HG03066 (cell line): Measurements from ENCODE around the gene DNAJC15.

Source experiments
- ATAC-seq: cut with Tn5 transposase; IDR thresholded peaks from one replicate; pipeline ENCODE4 v1.9.1; 2021; ENCODE audit warnings: low read depth; ENCODE audit not compliant: unreplicated experiment

The DNAJC15 gene

DNA sequence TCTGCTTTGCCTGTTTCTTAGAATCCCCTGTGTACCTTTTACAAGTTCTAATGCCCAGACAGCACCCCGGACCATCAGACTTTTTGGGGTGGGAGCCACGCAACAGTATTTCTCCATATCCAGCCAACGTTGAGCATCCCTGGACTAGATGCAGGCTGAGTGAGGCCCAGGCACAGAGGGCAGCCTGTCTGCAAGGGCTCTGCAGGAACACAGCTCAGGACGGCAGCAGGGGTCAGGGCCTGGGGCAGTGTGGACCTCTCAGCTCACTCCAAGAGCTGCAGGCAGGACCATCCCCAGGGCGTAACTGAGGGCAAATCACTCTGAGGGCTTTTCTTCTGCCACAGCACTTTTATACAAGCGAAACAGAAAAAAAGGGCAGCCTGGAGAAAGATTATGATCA lies 95.8 kb downstream of the DNAJC15 start:
- no peak for ATAC-seq

DNA sequence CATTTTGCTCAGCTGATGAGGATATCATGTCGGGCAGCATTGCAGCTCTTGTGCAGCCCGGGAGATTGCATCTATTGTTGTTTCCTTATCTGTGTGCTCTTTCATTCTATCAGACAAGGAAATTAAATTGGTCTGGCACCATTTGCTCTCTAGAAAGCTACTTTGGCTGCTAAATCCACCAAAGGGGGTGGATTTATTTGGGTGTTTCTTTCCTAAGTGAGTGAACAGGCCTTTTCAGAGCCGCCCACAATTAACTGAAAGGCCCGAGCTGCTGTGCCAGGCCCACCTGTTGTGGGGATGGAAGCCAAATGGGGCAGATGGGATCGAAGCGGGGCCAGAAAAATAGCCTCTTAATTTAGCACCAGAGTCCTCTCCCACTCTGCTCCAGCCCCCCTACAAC lies 99.4 kb downstream of the DNAJC15 start:
- ATAC-seq: no peak

DNA sequence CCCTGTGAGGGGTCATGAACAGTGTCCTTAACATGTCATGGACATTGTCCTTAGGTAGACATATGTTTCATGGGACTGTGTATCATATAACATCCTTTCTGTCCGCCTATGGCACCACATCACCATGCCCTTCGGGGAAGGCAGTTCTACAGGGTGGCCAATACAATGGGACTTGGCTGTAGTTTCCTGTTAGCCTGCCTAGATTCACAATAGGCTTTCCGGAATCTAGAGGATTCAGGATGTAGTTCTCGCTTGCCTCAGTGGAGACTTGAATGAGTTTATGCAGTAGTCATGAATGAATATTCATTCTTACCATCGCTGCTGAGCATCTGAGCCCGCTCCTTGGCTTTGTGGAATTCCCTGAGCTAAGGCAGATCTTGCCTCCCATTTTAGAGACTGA lies 100.5 kb downstream of the DNAJC15 start:
- ATAC-seq: no peak

DNA sequence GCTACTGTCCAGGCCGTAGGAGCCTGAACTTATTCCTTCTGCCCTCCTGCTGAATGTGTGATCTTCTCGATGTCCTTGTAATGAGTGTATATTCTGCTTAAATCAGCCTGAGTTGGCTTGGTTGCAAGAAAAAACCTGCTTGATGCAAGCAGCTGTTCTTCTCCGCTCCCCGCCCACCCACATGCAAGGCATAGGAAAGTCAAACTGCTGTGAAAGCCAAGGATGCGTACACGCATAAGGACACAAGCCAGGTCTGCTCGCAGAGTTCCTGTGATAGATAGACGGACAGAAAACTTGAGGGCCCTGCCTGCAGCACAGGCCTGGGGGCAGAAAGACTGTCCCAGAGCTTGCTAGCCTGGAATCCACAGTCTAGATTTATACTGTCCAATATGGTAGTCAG lies 101.1 kb downstream of the DNAJC15 start:
- ATAC-seq: no peak

DNA sequence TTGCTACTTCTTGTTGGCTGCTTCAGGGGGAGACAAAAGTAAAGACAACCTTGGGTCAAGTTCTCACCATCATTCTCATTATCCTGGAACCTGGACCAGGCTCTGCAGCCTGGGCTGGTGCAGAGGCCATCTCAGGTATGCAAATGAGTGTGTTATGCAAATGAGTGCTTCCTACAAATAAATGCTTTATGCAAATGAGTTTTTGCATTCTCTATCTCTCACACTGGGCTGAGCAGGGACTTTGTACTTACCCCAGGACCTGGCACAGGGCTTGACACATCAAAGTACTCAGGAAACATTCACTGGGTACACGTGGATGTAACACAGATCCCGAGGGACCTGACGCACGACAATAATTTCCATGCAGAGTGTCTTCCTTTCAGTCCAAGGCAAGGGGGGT lies 103.0 kb downstream of the DNAJC15 start:
- ATAC-seq: no peak

DNA sequence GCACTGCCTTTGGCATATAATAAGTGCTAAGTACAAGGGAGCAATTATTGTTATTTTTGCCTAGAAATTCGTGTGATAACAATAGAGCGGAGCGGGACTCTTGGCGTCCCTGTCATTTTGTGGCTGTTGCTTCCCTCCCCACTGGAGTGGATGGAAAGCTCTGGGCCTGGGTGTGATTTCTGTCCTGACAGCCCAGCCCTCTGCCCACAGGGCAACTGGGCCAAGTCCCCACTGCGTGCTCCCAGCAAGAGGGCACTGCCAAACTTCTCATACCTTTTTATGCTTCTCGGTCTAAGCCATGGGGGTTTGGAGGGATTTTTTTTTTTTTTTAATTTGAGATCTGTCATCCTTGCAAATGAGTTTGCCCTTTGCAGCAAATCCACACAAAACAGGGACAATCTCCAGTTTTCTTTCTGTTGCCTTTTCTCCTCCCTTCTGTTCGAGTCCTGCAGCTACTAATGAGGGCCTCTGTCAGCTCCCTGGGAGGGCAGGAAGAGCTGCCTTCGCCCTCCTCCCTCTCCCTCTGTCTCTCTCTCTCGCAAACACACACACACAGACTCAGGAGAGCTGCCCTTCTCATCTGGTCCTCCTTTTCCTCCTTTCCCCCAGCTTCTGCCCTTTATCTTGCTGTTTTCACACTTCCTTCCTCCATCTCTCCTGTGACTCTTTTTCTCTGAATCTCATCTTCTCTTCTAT lies 103.9 kb downstream of the DNAJC15 start:
- no peak for ATAC-seq

DNA sequence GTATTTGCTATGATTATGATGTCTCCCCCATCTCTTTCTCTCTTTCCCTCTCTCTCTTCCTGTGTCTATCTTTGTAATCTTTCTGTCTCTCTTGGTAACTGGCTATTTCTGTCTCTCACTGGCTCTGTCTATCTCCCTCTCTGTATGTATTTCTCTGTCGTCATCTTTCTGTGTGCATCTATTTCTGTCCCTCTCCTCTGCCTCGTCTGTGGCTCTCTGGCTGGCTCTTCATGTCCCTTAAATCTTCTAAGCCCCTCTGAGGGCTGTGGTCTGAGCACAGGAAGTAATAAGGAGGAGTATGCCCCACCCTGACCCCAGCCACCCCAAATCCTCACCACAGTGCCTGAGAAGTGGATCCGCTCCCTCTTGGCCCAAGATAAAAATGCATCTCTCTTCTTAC lies 104.4 kb downstream of the DNAJC15 start:
- ATAC-seq: no peak

DNA sequence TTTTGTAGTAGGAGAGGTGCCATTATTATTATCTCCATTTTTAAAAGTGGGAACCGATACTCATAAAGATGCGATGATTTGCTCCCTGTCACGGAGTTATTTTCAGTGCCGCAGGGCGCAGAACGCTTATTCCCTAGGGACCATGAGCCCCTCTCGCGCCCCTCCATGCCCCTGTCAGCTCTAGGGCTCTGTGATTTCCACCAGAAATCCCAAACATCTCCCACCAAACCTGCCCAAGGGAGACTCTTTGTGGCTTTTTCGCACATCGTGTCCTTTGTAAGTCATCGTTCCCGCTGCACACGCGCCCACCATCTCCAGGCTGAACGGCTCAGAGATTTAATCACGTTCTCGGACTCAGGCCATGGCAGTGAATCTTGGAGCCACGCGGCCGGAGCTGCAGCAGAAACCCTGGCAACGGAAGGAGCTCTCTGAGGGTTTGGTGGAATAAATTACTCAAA lies 105.1 kb downstream of the DNAJC15 start:
- ATAC-seq: no peak

DNA sequence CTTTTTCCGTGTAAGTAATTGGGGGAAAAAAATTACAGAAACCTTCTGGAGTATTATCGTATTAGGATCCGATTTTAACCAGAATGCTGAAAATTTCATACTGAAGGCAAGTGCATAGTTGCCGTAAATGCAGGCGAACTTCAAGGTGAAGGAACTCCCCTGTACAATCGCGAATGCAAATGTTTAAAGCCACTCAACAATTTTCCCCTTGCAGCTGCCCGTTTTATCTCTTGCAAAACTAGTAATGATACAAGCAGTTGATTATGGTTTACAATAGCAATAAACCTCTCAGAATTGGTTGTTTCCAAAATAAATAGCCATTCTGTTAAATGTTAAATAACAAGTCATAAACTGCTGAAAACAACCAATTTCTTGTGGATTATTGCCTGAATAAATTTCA lies 105.7 kb downstream of the DNAJC15 start:
- no peak for ATAC-seq

DNA sequence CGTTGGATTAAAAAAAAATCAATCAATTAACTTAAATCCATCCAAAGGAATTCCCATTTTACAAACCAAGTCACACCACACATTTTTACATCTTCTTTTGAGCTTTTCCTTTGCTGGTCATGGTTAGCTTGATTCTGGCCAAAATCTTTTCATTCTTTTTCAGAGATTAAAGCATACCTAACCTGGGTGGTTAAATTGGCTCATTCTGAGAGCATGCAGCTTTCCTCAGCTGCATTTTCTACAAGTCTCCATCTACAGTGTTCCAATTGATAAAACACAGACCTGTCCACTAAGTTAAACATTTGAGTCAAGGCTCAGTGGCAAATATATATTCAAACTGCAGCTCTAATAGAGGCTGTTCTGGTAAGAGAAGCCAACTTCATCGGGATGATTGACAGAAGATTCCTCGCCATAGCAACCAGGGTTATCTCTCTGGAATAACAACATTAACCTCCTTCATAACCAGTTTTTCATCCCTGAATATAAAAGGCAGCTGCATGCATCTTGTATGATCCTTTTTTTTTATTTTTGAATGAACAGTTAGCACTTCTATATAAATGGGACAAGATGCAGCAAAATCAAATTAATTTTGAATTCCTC lies 106.2 kb downstream of the DNAJC15 start:
- ATAC-seq: no peak

DNA sequence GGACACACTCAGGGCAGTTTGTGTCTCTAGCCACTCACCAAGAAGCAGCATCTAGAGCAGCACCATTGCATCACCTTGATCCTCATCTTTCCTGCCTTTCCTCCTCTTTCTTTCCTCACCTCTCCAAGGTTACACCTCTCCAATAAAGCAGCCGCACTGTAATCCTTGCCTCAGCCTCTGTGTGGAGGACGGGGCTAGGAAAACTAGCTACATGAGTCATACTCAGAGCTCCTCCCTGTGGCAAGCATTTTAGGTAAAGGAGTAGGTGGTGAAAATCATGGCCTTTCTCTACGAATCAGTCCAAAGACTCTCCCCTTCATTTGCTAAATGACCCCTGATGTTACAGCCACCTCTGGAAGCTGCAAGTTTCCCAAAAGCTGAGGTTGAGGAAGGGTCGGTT lies 108.9 kb downstream of the DNAJC15 start:
- ATAC-seq: no peak

DNA sequence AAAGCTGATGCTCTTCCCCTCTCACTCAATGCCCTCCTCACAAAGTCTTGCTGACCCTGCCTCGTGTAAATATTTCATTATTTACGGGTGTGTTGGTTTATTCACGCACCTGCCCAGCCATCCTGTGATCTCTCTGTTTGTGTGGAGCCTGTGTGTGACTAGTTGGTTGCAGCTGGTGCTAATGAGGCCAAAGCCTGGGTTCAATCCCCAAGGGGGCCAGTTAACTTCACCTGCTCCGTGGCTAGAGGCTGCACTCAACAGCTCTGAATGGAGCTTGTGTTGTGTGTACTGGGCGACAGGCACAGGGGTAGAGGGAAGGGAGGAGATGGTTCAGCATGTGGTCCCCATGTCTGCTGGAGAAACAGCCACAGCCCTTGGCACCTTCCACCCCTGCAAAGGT lies 109.5 kb downstream of the DNAJC15 start:
- no peak for ATAC-seq

DNA sequence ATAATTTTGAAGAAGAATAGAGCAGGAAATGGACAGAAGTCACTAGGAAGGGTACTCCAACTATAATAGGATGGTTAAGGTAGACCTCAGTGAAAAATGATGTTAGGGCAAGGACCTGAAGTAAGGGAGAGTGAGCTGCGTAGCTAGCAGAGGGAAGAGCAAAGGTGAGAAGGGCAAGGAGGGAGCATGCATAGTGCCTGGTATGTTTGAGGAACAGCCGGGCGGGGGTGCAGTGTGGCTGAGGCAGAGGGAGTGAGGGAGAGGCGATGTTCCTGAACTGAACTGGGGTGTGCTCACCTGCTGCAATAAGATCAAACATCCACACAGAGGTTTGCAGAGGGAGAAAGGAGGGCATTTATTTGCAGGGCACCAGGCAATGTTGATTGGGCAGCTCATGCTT lies 110.4 kb downstream of the DNAJC15 start:
- no peak for ATAC-seq

DNA sequence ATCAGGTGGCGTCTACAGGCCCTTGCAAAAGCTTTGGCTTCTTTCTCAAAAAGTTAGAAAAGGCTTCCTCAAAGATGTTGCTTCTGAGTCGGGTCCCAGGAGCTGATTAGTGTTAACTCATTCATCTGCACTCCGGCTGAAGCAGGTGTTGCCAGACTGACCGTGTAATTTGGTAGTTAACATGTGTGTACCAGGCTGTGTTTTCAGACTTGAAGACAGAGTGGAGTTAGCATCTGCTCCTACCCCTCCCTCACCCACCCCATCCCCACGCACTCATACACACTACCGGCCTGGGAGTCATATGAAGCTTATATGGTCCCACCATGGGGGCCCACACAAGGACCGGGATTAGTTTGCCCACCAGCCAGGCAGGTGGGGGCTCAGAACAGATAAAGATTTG lies 111.5 kb downstream of the DNAJC15 start:
- no peak for ATAC-seq

DNA sequence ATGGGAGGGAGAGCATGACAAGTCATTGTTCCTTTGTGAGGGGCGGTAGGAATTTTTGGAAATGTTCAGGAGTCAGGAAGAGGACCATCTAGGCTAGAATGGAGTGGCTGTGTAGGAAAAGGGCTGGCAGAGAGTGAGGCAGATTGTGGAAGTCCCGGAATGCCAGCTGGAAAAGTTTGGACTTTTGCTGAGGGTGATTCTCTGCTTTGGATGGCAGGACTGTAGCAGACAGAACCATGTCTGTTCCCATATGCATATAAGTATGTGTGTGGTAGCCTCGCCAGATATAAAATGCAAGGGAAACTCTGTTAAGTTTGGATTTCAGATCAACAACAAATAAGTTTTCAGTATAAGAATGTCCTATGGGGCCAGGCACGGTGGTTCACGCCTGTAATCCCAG lies 112.1 kb downstream of the DNAJC15 start:
- ATAC-seq: no peak

DNA sequence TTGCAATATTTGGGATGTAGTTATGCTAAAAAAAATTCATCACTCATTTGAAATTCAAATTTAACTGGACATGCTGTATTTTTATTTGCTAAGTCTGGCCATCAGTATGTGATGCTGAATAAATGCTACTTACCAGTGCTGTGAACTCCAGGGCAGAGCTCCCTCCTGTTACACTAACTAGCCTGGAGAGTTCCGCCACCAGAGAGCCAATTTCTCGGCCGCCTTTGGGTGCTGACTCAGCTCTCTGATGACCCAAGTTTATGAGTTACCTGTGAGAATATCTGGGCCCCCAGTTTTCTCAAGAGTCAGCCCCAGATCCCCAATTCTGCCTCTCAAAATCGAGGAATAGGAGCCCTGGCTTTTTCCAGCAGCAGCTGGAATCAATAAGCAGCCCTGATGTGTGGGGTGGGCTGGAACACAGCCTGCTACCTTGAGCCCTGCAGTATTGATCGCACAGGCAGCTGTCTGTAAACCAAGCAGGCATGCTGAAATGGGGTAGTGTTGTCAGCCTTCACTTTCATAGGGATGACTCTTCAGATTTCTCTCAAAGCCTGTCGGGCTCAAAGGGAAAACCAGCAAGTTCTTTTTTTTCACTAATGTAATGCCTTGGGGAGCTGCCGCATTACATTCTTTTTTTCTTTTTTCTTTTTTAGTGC lies 113.7 kb downstream of the DNAJC15 start:
- ATAC-seq: no peak

DNA sequence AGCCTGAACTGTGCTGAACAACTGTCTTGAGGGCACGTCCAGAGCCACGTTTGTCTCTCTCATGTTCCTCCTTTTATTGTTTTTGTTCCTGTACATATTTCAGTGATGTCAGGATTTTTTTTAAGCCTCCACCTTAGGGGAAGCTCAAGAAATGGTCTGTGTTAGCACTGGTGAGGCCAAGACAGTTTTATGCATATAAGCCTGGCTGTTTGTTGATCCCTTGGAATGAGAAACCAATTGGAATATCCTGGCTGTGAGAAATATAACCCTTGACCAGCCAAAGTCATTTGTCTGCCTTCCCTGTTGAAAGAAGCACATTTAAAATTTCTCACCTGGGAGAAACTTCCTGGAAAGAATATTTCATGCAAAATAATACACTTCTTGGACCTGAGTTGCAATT lies 115.8 kb downstream of the DNAJC15 start:
- ATAC-seq: no peak

DNA sequence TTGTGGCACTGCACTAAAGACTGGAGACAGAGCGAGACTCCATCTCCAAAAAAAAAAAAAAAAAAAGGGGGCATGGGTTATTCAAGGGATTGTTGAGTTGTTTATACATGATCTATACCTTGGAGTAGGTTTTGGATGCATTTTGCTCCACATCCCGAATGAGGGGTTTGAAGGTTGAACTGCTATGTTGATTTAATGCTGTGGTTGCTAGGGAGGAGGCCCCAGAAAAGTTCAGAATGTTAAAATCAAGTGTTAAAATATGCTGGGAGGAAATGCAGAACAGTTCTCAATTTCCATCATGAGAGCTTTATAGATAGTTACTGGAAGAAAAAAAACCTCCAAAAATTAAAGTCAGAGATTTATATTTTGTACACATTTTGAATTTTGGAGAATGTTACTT lies 116.5 kb downstream of the DNAJC15 start:
- no peak for ATAC-seq

DNA sequence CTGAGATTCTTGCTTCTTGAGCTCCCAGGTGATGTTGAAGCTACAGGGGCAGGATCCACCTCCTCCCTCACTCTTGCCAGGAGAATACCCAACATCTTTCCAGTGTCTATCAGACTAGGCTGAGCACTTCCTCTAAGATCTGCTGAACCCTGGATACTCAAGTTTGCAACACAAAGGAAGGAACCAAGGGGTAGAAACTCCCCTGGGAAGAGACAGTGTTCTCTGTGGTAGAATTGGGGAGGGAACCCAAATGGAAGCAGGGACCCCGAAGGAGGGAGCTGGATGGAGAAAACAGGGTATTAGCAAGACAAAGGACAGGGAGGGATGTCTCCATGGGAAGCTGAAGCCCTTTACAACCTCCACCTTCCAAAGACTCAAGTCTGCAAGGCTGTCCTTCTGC lies 117.6 kb downstream of the DNAJC15 start:
- no peak for ATAC-seq

DNA sequence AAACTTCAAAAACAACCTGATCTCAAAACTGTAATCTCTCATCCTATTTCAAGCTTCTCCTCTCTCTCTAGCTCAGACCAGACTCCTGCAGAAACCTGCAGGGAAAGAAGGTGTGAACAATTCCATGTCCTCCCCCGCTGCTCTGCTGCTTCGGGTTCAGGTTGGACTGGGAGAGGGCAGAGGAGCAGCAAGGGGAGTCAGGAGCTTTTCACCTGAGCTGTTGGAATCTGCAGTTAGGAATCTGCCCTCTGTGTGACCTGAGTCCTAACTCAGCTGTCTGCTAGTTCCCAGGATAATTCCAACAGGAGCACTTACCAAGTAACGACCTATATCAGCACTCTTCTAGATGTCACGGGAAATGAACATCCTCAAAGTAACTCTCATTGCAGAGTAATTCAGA lies 118.3 kb downstream of the DNAJC15 start:
- ATAC-seq: no peak

DNA sequence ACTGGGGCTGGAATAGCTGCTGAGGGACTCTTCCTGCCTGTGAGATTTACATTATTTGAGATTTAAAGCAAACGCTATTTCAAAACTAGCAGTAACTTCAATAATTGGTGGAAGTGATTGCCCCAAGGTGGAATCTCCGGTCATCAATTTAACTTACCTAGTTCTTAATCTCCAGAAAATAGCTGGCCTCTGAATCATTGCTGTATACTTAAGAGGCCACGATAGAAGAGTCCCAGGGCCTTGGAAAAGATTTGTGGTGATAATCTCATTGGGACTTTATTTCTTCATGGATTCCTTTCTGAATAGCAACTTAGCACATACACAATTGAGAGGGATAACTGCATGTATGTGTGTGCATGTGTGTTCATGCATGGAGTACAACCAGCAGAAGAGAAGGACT lies 120.2 kb downstream of the DNAJC15 start:
- no peak for ATAC-seq

DNA sequence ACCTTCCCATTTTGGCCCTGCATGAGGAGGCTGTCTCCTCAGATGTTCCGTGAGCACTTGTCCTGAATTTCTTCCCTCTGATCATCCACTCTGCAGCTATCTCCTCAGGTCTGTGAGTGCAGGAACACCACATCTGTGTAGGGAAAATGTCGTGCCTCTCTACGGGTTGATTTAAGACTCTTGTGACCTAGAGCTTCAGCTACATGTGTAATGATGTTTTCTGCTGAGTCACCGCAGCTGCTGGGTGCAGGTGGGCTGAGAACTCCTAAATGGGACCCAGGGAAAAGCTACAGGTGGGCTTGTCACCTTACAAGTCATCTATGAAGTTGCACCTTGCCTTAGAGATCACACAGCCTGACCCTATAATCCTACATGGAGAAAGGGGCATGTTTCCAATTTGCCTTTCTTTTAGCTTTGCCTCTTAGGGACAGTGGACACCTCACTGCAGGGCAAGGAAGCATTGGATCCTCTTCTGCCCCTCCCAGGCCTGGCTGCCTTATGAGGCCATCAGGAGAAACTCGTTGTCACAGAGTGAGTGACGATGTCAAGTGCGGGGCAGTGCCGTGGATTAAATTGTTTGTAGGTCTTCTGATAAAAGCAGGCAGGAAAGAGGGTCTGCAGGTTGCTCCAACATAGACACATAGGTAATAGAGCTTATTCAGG lies 122.3 kb downstream of the DNAJC15 start:
- no peak for ATAC-seq
